Raji (cell line): Measurements from ENCODE around the gene CREB3L4.

Experiments used
- POLR2A ChIP-seq: IDR thresholded peaks from 2 replicates; pipeline ENCODE4 v1.6.1; 2011; ENCODE audit warnings: low read depth, low read length, control low read depth; ENCODE audit not compliant: insufficient read depth

CREB3L4 gene

DNA sequence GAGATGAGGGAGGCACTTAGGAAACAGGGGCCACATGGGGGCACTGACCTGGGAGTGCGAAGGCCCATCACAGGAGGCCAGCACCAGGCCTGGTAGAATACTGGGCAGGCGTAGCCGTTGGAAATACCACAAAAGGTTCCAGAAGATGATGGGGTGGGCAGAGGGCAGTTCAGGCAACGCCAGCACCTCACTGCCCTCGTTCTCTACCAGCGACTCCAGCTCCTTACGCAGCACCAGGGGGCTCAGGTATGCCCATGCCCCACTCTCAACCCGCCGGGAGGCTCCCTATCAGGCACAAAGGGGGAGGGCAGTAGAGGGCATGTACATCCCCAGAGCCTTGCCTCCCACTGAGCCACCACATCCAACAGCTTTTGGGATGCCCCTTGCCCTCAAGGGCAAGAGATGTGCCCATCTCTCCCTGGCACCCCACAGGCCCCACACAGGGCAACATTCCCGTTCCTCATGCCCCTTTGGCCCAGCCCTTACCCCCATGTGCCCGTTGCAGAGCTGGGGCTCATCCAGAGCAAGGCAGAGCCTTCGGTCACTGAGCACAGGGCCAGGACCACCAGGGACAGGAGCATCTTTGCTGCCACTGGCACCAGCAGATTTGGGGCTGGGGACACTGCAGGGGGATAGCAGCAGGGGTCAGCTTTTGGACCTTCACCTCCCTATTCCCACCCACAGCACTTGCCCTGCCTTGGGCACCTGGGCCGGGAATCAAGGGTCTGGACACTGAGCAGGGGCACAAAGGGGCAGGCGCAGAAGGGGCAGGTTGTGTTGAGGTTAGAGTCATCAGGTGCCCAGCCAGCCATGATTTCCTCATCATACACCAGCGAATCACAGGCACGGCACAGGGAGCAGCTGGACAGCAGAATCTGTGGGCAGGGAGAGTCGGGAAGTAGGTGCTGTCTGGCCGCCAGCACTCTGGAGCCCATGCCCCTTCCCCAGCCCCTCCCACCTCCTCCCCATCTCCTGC lies 35.3 kb upstream of the CREB3L4 start:
- no peak for TF ChIP-seq POLR2A

DNA sequence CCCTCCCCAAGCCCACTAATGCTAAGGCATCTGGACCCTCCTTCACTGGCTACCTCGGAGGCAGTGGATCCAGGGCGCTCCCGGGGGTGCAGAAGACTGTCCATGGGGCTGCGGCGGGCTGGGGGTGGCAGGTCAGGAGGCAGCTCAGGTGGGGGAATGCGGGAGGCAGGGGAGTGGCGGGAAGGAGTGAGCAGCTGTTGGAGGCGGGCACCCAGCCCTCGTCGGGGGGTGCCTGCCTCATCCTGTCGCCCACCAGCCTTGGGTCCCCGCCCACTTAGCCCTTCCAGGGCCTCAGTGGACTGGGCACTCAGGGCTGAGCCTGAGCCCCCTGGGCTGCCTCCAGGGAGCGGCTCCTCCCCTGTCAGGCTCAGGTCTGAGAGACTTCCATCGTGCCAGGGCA lies 34.3 kb upstream of the CREB3L4 start:
- TF ChIP-seq POLR2A, result no peak

DNA sequence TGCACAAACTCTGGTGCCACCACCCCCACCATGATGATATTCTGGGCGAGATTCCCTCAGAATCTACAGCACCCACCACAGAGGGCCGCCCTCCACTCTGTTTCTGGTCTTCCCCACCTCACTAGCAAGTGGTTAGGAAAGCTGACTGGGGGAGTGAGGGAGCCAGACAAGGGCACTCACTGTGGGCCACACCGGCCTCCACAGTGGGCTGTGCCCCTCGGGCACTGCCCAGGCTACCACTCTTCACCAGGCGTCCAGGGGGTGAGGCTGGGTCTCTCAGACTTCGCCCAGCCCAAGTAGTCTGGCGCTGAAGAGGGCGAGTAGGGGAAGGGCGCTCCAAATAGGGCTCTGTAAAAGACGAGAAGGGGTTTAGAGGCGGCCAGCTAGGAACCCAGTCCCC lies 33.7 kb upstream of the CREB3L4 start:
- no peak for TF ChIP-seq POLR2A

DNA sequence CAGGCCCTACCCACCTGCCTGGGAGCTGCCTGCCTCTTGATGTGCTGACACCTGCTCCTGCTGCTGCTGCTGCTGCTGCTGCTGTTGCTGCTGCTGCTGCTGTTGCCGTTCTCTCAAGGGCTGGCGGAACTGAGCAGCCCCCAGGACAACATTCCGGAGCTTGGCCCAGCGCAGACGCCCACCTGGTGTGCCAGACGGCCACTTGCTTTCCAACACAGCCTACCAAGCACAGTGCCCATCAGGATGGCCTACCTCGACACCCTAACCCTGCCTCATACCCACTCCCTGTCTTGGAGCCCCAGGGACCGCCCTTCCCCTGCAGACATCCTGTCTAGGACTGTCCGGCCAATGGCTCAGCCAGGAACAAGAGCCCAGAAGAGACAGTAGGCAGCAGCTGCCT lies 33.0 kb upstream of the CREB3L4 start:
- TF ChIP-seq POLR2A, result no peak

DNA sequence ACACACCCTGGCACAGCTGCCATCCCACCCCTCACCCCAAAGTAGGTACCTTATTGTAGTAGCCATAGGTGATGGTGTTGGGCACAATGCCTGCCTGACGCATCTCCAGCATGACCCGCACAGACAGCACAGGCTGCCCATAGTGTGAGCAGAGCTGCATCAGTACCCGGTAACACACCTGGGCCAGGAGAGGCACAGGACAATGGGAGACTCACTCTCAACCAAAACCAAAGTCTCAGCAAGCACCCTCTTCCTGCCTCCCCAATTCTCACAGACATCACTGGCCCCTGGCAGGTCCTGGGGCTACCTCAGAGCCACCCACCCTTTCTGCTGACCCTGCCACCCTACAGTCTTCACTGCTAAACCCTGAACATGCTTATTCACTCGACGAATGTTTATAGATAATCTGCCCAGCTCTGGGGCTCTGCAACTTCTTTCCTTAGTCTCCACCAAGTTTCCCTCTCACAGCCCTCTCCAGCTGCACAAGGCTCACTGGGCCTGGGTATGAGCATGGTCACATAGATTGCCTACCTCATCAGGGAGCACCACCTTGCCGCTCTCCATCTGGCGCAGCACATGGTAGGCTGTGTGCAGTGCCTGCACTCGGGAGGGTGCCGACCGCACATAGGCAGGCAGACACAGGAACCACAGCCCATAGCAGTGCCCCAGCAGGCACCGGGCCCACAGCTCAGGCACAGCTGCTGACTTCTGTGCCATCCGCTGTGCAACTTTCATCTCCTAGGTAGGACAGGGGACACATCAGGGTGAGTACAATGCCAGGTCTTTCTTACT lies 31.5 kb upstream of the CREB3L4 start:
- TF ChIP-seq POLR2A, result no peak

DNA sequence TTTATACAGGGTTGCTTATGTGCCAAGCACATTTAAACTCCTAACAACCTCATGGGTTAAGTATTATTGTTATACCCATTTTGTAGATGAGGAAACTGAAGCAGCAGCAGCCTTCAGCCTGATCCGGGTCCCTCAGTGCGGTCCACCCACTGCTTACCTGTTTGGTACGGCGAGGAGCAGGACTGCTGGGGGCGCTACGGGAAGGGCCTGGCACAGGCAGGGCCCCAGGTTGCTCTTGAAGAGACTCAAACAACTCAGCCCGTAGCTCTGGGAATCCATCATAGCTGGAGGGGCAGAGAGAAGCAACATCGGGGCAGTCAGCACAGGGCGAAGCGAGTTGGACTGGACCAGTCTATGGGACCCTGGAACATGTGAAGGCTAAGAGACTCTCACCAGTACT lies 30.4 kb upstream of the CREB3L4 start:
- TF ChIP-seq POLR2A, result no peak

DNA sequence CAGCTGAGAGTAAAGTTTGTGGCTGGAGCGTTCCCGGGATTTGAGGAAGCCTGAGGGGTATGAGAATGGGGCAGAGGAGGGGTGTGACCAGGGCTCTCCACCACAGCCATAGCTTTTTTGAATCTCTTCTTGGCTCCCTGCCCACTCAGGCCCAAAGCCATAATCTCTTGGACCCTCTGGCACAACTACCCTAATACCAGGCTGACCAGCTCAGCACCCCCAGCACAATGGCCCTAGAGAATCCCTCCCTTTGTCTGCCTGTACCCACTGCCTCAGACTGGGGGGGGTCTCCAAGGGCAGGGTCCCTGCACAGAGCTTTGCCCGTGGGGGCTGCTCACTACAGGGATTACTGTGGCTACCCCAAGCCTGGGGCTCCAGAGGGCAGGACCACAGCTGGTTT lies 28.7 kb upstream of the CREB3L4 start:
- no peak for TF ChIP-seq POLR2A

DNA sequence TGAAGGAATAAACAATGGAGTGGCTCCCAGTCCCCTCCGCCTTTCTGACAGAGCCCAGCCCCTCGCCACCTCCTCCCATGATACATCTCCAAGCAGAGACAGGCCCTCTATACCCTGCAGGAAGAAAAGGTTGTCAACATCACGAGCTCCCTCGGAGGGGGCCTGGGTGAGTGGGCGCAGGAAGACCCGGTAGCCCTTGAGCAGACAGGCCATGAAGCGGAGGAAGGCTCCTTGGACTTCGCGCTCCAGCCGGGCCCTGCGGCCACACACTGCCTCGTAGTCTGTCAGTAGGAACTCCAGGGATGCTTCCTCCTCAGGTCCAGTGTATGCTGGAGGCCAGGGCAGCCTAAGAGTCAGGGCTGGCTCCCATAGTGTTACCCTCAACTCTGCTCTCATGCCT lies 28.2 kb upstream of the CREB3L4 start:
- no peak for TF ChIP-seq POLR2A

DNA sequence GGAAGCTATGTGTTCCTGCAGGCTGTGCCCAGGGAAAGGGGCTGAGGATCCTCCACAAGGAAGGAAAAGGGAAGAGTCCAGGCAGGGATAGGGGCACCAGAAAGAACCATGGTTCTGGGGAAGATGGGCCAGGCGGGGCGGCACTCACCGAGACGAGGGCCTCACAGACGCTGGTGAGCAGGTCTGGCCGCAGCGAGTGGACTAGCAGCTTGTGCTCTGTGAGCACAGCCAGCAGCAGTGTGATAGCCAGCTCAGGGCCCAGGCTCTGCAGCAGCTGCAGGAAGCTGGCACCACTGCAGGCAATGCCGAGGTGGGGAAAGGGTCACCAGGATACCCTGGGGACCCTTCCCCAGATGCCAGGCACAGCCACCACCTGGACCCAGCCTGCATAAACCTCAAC lies 26.9 kb upstream of the CREB3L4 start:
- TF ChIP-seq POLR2A, result no peak

DNA sequence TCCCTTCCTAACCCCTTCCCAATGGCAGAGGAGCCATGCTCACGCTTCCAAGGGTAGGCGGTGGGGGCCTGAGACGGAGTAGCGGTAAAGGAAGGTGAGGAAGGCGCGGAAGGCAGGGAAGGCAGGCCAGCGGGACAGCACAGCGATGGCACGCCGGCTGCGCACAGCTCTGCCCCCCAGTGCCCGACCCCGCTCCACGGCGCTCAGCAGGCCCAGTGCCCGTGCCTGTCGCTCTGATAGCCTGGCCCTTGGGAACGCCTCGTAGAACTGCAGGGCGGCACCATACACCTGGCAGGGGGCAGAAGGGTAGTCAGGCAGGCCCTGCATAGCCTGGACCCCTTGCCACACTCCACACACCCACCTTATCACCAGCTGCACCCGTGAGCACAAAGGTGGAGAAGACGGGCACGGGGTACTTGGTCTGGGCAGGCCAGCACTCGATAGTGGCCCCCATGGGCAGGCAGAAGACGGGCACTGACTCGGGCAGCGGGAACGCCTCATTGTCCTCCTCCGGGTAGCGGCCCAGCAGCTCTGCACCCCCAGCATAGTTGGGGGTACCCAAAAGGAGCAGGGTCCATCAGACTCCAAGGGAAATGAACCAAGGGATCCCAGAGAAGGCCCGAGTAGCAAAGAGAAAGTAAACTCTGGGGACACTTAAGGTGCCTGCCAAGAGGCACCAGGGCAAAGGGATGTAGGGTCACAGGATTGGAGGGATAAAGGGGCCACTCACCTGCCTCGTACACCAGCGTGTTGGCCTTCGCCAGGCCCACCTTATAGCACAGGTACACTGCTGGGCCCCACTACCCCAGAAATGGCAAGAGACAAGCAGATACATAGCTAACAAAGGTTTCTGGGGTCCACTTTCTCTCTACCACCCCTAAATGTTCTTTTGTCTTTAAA lies 25.6 kb upstream of the CREB3L4 start:
- TF ChIP-seq POLR2A, result no peak

DNA sequence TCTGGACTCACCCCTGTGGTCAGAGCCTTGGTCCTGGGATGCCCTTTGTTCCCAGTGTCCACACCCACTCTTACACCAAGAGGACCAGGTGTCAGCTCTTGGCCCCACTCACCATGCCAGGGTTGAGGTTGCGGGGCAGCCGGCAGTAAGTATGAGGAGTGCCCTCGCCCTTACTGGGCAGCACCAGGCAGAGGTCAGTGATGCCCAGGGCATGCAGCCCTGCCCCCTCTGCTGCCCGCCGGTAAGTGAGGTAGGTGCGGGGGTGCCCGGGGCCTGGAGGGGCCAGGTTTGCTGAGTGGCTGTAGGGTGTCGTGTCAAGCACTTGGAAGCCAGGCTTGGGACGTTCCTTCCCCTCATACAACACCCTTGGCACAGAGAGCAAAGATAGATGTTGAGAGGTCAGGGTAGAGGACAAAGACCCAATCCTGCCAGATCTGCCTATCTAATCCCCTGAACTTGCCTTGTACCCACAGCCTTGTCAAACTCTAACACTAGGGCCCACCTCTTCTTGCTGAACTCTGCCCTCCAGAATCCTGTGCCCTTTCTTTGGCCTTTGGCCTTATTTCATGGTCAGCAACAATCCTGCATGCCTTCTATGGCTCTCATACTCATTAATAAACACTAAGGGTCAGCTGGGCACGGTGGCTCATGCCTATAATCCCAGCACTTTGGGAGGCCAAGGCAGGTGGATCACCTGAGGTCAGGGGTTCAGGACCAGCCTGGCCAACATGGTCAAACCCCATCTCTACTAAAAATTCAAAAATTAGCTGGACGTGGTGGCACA lies 24.7 kb upstream of the CREB3L4 start:
- no peak for TF ChIP-seq POLR2A

DNA sequence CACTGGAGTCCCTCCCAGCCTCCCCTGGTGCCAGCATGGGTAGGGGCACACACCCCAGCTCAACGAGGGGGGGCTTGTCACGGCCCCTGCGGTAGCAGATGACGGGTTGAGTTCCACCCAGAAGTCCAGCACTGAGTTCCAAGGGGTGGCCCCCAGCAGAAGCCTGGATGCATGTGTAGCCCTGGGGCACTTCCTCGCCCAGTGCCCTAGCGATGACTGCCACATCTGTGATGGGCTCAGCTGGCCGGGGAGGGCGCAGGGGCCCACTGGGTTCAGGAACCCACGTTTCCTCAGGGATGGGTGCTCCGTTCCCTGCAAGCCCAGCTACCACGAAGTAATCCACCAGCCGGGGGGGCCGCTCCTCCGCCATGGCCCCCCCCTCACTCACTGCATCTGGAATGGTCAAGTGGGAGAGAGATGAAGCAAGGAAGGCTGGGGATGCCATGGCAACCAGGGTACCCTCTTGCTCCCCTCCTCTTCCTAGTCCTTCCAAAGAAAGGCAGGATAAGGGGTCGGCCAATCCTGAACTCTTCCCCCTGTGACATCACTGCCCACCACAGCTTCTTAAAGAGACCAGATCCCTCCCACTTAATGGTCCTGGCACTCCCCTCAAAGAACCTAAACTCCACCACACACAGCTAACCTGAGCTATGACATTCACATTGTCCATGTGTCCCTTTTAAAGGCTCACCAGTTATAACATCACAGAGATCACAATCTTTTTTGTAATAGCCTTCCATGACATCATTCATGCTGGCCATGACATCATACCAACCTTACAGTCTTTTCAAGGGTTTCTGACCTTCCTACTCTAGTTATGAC lies 23.5 kb upstream of the CREB3L4 start:
- TF ChIP-seq POLR2A, result no peak

DNA sequence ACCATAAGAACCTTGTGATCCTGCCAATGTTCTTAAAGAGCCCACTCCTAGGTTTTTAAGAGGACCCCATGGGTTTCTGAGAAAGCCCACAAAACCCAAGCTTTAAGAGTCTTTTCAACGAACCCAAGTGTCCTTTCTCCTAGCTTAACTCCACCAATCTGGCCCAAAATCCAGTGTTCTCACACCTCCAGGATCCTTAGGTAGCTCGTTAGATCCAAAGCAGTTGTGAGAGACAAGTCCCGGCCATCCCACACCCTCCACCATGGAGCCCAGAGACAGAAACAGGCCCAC lies 22.9 kb upstream of the CREB3L4 start:
- TF ChIP-seq POLR2A, result no peak

DNA sequence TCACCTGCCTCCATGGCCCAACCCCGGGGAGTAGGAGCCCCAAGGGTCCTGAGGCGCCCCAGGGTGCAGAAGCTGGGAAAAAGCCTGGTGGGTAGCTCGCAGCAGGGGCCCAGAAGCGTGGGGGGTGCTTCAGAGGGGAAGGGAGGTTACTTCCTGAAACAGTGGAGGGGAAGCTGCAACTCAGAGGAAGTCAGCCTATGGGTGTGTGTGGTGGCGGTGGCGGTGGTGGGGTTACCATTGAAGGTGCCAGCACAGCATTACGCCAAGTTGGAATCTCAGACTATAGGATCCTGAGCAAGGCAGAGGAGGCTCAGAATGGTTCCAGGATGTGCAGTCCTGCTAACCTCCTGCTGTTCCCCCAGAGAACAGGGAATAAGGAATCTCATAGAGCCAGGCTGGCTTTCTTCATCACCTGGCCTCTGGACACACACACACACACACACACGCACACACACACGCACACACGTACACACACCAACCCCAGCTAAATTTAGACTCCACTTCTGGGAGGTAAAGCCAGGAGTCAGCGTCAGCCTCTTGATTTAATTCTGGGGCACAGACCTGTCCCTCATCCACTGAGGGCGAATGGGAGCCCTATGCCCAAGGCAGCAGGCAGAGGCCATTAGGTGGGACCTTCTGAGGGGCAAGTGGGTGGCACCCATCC lies 22.4 kb upstream of the CREB3L4 start:
- peak; percentile 64 for TF ChIP-seq POLR2A
